GM23248 (cell line): Measurements from ENCODE around the gene GNB2.

Source experiments
- EZH2 ChIP-seq: fragments of 200-600 bp; sonication (generic); IDR thresholded peaks from 2 replicates; pipeline ENCODE4 v1.6.1; 2018; ENCODE audit warnings: antibody characterized with exemption, mild to moderate bottlenecking; ENCODE audit not compliant: insufficient read depth, poor library complexity, severe bottlenecking
- EZH2phosphoT487 ChIP-seq: fragments of 200-600 bp; sonication (generic); IDR thresholded peaks from 2 replicates; pipeline ENCODE4 v1.6.1; 2018; ENCODE audit warnings: antibody characterized with exemption, moderate library complexity, mild to moderate bottlenecking, low read depth; ENCODE audit not compliant: insufficient read depth

DNA sequence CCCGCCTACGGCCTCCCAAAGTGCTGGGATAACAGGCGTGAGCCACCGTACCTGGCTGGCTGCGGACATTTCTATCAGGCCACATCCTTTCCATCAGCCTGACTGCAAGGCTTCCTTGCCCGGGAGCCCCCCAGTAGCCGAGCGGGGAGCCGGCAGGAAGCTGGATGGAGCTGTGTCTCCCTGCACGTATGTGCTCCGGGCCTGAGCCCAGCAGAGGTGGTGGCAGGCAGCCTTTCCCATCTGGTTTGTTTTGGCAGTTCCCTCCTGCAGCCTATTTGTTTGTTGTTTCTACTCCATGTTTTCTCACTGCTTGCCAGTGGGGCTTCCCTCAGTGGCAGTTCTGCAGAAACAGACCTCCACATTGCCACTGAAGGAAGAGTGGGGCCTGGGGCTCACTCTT is 37.8 kb downstream of the GNB2 start:
- TF ChIP-seq EZH2phosphoT487 (no peak), EZH2 (no peak)
